PC-3 (cell line): ENCODE data around the gene ZNF496. TPM values are rescaled to one million over a fixed set of nuclear protein-coding genes. Genes with fewer than 3 reads are reported as not detected.

Experiments
- ATAC-seq: fragments of 200-7000 bp; cut with Tn5 transposase; 2 replicates; pipeline ENCODE4 v1.9.1; 2020; ENCODE audit warnings: mild to moderate bottlenecking, moderate library complexity
- BruUV-seq: library from RNA; stranded (reverse); fragments of 400-500 nt; replicated peaks from 2 replicates; lab custom pipeline; 2021; lab: Mats Ljungman, UMichigan
- CTCF ChIA-PET: fragments of 300-600 bp; sonication (Branson Sonifier 250); formaldehyde crosslinking; loops from one replicate; lab custom pipeline; 2022; ENCODE audit warnings: antibody characterized with exemption; lab: Charles Lee
- POLR2A ChIA-PET: fragments of 300-600 bp; sonication (Branson Sonifier 250); formaldehyde crosslinking; loops from one replicate; lab custom pipeline; 2022; ENCODE audit warnings: antibody characterized with exemption; ENCODE audit not compliant: unreplicated experiment; lab: Charles Lee
- DNase-seq: peaks from one replicate; pipeline ENCODE4 v3.0.0-alpha.2; 2015
- H2AFZ ChIP-seq: fragments of 300-600 bp; sonication (generic); 2 replicates; pipeline ENCODE4 v1.6.0; 2016; ENCODE audit warnings: antibody characterized with exemption, low read length
- H3F3A ChIP-seq: fragments of 300-600 bp; sonication (generic); one replicate; pipeline ENCODE4 v1.6.0; 2017; ENCODE audit warnings: antibody characterized with exemption, low read length, control low read depth, mild to moderate bottlenecking; ENCODE audit not compliant: unreplicated experiment
- H3K27ac ChIP-seq: fragments of 300-600 bp; sonication (generic); 2 replicates; pipeline ENCODE4 v1.5.1; 2016; ENCODE audit warnings: mild to moderate bottlenecking, low read length
- H3K27me3 ChIP-seq: fragments of 300-600 bp; sonication (generic); 2 replicates; pipeline ENCODE4 v1.6.1; 2016; ENCODE audit warnings: low read length, mixed read lengths
- H3K36me3 ChIP-seq: fragments of 300-600 bp; sonication (generic); 2 replicates; pipeline ENCODE4 v1.6.1; 2016; ENCODE audit warnings: low read depth, mixed run types, low read length, mixed read lengths
- H3K4me1 ChIP-seq: fragments of 300-600 bp; sonication (generic); 2 replicates; pipeline ENCODE4 v1.5.1; 2016; ENCODE audit warnings: low read length; ENCODE audit not compliant: insufficient read depth
- H3K4me2 ChIP-seq: fragments of 300-600 bp; sonication (generic); 2 replicates; pipeline ENCODE4 v1.6.0; 2016; ENCODE audit warnings: low read length
- H3K4me3 ChIP-seq: fragments of 300-600 bp; sonication (generic); 2 replicates; pipeline ENCODE4 v1.5.1; 2016; ENCODE audit warnings: mild to moderate bottlenecking, low read length, mixed read lengths
- H3K79me2 ChIP-seq: fragments of 300-600 bp; sonication (generic); 2 replicates; pipeline ENCODE4 v1.6.1; 2017; ENCODE audit warnings: low read length, mixed read lengths
- H3K9ac ChIP-seq: fragments of 300-600 bp; sonication (generic); 2 replicates; pipeline ENCODE4 v1.6.0; 2016; ENCODE audit warnings: mild to moderate bottlenecking, low read length
- H3K9me2 ChIP-seq: fragments of 300-600 bp; sonication (generic); replicated peaks from 2 replicates; pipeline ENCODE4 v1.6.1; 2016; ENCODE audit warnings: mixed run types, low read length, mixed read lengths
- H3K9me3 ChIP-seq: fragments of 300-600 bp; sonication (generic); 2 replicates; pipeline ENCODE4 v1.6.1; 2016; ENCODE audit warnings: low read length, mixed read lengths
- H4K20me1 ChIP-seq: fragments of 300-600 bp; sonication (generic); 2 replicates; pipeline ENCODE4 v1.6.1; 2016; ENCODE audit warnings: low read length, mixed read lengths
- EZH2 ChIP-seq: fragments of 300-600 bp; sonication (generic); IDR thresholded peaks from one replicate; pipeline ENCODE4 v1.6.1; 2017; ENCODE audit warnings: antibody characterized with exemption, mild to moderate bottlenecking, low read length; ENCODE audit not compliant: unreplicated experiment
- EZH2phosphoT487 ChIP-seq: fragments of 300-600 bp; sonication (generic); IDR thresholded peaks from 2 replicates; pipeline ENCODE4 v1.6.1; 2018; ENCODE audit warnings: mild to moderate bottlenecking, antibody characterized with exemption, low read length, borderline replicate concordance
- intact Hi-C: fragments of 100-400 bp; cut with micrococcal nuclease; formaldehyde crosslinking; loops from 2 replicates; pipeline ENCODE4 v1.9.0; 2023
- total RNA-seq: library from RNA; depleted of rRNA; stranded (reverse); fragments of >200 nt; gene quantifications from 2 replicates; pipeline ENCODE4 v1.2.3, GENCODE V29; 2014
- TF ChIP-seq, protein P1 (sequence below): fragments of 300-600 bp; sonication (generic); conservative IDR thresholded peaks from 2 replicates; pipeline ENCODE4 v1.5.1; 2017; ENCODE audit warnings: antibody characterized with exemption, low read depth, mild to moderate bottlenecking, low read length

ZNF496 gene
- total RNA-seq, 1 experiment from 2014 or later = 79.4 TPM

DNA sequence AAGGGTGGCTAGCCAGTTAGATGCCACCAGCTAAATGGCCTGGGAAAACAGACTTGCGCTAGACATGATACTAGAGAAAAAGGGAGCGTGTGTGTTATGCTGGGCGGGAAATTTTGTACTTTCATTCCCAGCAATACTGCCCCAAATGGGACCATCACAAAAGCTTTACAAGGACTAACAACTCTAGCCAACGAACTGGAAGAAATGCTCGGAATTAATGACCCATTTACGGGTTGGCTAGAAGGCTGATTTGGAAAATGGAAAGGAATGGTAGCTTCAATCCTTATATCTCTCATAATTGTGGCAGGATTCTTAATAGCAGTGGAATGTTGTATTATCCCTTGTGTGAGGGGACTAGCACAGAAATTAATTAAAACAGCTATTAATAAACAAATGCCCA, 27.9 kb upstream of the ZNF496 start:
- H3K4me1 ChIP-seq = 0 out of 2 replicates have a peak, but pooled peaks cover 6% of the 10 kb centered on the region
- no peak for TF ChIP-seq EZH2
- TF ChIP-seq, protein P1, sequence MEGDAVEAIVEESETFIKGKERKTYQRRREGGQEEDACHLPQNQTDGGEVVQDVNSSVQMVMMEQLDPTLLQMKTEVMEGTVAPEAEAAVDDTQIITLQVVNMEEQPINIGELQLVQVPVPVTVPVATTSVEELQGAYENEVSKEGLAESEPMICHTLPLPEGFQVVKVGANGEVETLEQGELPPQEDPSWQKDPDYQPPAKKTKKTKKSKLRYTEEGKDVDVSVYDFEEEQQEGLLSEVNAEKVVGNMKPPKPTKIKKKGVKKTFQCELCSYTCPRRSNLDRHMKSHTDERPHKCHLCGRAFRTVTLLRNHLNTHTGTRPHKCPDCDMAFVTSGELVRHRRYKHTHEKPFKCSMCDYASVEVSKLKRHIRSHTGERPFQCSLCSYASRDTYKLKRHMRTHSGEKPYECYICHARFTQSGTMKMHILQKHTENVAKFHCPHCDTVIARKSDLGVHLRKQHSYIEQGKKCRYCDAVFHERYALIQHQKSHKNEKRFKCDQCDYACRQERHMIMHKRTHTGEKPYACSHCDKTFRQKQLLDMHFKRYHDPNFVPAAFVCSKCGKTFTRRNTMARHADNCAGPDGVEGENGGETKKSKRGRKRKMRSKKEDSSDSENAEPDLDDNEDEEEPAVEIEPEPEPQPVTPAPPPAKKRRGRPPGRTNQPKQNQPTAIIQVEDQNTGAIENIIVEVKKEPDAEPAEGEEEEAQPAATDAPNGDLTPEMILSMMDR = no peak
- no peak for TF ChIP-seq EZH2phosphoT487
- H3K9ac ChIP-seq = no peak overlapping the region
- no peaks in the 10 kb centered on the region for H3K36me3 ChIP-seq
- no peak overlapping the region for H3K4me2 ChIP-seq
- H3K27ac ChIP-seq = no peak overlapping the region
- no peaks in the 10 kb centered on the region for H3K79me2 ChIP-seq
- no peaks in the 10 kb centered on the region for H3K9me2 ChIP-seq
- DNase-seq (no peak), ATAC-seq (no peak)
- ChIA-PET POLR2A (no interaction called here), CTCF (no interaction called here)
- H3F3A ChIP-seq = no peaks in the 10 kb centered on the region
- H3K9me3 ChIP-seq = no peaks in the 10 kb centered on the region
- 0 out of 2 replicates have a peak, but pooled peaks cover 3% of the 10 kb centered on the region for H3K27me3 ChIP-seq
- H3K4me3 ChIP-seq = no peak overlapping the region
- no TSS peak for BruUV-seq
- H4K20me1 ChIP-seq = no peaks in the 10 kb centered on the region
- H2AFZ ChIP-seq = no peak overlapping the region
- intact Hi-C loops = no loop called here

DNA sequence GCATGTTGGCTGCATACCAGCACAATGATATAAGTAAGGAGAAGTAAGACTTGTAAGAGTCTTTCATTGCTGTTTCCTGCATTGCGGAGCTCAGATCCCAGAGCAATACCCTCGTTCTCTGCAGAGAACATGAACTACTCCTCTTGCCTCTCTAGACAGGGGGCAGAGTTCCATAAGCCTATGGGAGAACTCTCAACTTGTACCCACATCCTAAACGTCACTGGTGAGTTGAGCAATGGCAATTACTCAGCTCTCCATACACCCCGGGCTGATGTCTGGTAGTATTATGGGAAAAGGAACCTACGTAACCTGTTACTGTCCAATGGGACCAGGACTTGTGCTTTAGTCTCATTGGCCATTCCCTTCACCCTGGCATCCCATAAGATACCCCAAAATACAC, 27.3 kb upstream of the ZNF496 start:
- ATAC-seq (no peak), DNase-seq (peak; percentile 65)
- no peak overlapping the region for H3K4me3 ChIP-seq
- H3K4me2 ChIP-seq = no peak overlapping the region
- no peaks in the 10 kb centered on the region for H3K9me2 ChIP-seq
- 0 out of 2 replicates have a peak, but pooled peaks cover 3% of the 10 kb centered on the region for H3K27me3 ChIP-seq
- H3K79me2 ChIP-seq = no peaks in the 10 kb centered on the region
- POLR2A ChIA-PET = no interaction called here
- CTCF ChIA-PET = no interaction called here
- no peaks in the 10 kb centered on the region for H3K9me3 ChIP-seq
- H3K27ac ChIP-seq = no peak overlapping the region
- H3K9ac ChIP-seq = no peak overlapping the region
- H3K4me1 ChIP-seq = 0 out of 2 replicates have a peak, but pooled peaks cover 6% of the 10 kb centered on the region
- TF ChIP-seq EZH2phosphoT487 (no peak), EZH2 (no peak)
- TF ChIP-seq, protein P1 = no peak
- no peak overlapping the region for H2AFZ ChIP-seq
- no peaks in the 10 kb centered on the region for H4K20me1 ChIP-seq
- BruUV-seq = no TSS peak
- H3K36me3 ChIP-seq = no peaks in the 10 kb centered on the region
- H3F3A ChIP-seq = no peaks in the 10 kb centered on the region
- intact Hi-C loops = no loop called here

DNA sequence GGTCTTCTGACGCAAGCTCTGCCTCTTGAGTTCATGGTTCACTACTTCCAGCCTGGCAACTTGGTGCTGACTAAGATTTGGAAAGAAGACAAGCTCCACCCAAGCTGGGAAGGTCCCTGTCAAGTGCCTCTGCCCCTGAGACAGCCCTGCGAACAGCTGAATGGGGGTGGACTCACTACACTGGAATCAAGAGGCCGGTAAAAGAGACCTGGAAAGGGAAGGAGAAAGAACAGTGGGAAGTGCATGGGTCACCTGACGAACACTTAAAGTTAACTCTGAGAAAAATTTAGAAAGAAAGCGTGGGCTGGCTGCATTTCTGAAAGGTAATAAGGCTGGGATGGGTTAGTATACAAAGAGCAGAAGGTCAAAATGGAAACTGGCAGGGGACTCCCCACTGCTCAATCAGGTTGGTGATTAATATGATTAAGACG, 26.1 kb upstream of the ZNF496 start:
- BruUV-seq = no TSS peak
- H3K9me2 ChIP-seq = no peaks in the 10 kb centered on the region
- intact Hi-C loops = no loop called here
- DNase-seq (peak; percentile 59), ATAC-seq (no peak)
- H3K36me3 ChIP-seq = no peaks in the 10 kb centered on the region
- H3K79me2 ChIP-seq = no peaks in the 10 kb centered on the region
- CTCF ChIA-PET = no interaction called here
- no peaks in the 10 kb centered on the region for H4K20me1 ChIP-seq
- H3K27ac ChIP-seq = no peak overlapping the region
- H3K27me3 ChIP-seq = no peaks in the 10 kb centered on the region
- TF ChIP-seq, protein P1 = no peak
- TF ChIP-seq EZH2 (no peak), EZH2phosphoT487 (no peak)
- no peak overlapping the region for H3K9ac ChIP-seq
- H3K4me2 ChIP-seq = no peak overlapping the region
- no peak overlapping the region for H3K4me3 ChIP-seq
- POLR2A ChIA-PET = no interaction called here
- H3F3A ChIP-seq = no peaks in the 10 kb centered on the region
- H3K9me3 ChIP-seq = no peaks in the 10 kb centered on the region
- no peak overlapping the region for H2AFZ ChIP-seq
- H3K4me1 ChIP-seq = 0 out of 2 replicates have a peak, but pooled peaks cover 6% of the 10 kb centered on the region
